ENCODE data around the gene DNASE2B.

DNA sequence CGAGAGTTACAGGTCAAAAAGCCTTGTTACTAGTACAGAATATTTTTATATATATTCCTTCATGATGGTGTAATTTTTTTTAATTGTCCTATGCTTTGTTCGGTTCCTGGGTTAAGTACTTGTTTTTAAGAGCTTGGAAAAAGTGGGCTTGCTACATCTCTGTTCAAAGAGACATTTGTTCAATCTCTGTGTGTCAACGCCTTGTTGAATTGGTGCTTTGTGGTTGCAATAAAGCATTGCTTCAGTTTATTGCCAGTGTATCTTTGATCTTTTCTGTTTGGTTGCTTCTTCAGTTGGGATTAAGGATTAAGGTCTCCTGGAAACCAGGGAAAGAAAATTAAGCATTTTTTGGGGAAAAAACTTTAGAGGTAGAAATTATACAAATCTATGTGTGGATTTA lies 47.7 kb upstream of the DNASE2B start:
- TF ChIP-seq, protein P1, sequence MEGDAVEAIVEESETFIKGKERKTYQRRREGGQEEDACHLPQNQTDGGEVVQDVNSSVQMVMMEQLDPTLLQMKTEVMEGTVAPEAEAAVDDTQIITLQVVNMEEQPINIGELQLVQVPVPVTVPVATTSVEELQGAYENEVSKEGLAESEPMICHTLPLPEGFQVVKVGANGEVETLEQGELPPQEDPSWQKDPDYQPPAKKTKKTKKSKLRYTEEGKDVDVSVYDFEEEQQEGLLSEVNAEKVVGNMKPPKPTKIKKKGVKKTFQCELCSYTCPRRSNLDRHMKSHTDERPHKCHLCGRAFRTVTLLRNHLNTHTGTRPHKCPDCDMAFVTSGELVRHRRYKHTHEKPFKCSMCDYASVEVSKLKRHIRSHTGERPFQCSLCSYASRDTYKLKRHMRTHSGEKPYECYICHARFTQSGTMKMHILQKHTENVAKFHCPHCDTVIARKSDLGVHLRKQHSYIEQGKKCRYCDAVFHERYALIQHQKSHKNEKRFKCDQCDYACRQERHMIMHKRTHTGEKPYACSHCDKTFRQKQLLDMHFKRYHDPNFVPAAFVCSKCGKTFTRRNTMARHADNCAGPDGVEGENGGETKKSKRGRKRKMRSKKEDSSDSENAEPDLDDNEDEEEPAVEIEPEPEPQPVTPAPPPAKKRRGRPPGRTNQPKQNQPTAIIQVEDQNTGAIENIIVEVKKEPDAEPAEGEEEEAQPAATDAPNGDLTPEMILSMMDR (conservative IDR thresholded peaks at IDR 0.05; ENCODE audit: low read depth in 2 of 2) = no peak
- TF ChIP-seq ZNF114 (CRISPR knock-in tag; IDR thresholded peaks at IDR 0.05) = no peak
- no peak for TF ChIP-seq JUNB (IDR thresholded peaks at IDR 0.05; ENCODE audit: unreplicated experiment)
- no peak for TF ChIP-seq EZH2phosphoT487 (IDR thresholded peaks at IDR 0.05; ENCODE audit: unreplicated experiment)
- no peak for TF ChIP-seq CREB1 (CRISPR knock-in tag; IDR thresholded peaks at IDR 0.05; ENCODE audit: low read depth)
- TF ChIP-seq REST (IDR thresholded peaks at IDR 0.05; ENCODE audit: unreplicated experiment) = no peak
- no peak for TF ChIP-seq STAT1 (IDR thresholded peaks at IDR 0.05; ENCODE audit: unreplicated experiment)
- no peak for TF ChIP-seq POLR2AphosphoS5 (IDR thresholded peaks at IDR 0.05; ENCODE audit: low read depth)
- TF ChIP-seq, protein P2, sequence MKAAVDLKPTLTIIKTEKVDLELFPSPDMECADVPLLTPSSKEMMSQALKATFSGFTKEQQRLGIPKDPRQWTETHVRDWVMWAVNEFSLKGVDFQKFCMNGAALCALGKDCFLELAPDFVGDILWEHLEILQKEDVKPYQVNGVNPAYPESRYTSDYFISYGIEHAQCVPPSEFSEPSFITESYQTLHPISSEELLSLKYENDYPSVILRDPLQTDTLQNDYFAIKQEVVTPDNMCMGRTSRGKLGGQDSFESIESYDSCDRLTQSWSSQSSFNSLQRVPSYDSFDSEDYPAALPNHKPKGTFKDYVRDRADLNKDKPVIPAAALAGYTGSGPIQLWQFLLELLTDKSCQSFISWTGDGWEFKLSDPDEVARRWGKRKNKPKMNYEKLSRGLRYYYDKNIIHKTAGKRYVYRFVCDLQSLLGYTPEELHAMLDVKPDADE (IDR thresholded peaks at IDR 0.05) = no peak
- no peak for TF ChIP-seq EZH2 (IDR thresholded peaks at IDR 0.05; ENCODE audit: low read depth, unreplicated experiment)
- TF ChIP-seq, protein P3, sequence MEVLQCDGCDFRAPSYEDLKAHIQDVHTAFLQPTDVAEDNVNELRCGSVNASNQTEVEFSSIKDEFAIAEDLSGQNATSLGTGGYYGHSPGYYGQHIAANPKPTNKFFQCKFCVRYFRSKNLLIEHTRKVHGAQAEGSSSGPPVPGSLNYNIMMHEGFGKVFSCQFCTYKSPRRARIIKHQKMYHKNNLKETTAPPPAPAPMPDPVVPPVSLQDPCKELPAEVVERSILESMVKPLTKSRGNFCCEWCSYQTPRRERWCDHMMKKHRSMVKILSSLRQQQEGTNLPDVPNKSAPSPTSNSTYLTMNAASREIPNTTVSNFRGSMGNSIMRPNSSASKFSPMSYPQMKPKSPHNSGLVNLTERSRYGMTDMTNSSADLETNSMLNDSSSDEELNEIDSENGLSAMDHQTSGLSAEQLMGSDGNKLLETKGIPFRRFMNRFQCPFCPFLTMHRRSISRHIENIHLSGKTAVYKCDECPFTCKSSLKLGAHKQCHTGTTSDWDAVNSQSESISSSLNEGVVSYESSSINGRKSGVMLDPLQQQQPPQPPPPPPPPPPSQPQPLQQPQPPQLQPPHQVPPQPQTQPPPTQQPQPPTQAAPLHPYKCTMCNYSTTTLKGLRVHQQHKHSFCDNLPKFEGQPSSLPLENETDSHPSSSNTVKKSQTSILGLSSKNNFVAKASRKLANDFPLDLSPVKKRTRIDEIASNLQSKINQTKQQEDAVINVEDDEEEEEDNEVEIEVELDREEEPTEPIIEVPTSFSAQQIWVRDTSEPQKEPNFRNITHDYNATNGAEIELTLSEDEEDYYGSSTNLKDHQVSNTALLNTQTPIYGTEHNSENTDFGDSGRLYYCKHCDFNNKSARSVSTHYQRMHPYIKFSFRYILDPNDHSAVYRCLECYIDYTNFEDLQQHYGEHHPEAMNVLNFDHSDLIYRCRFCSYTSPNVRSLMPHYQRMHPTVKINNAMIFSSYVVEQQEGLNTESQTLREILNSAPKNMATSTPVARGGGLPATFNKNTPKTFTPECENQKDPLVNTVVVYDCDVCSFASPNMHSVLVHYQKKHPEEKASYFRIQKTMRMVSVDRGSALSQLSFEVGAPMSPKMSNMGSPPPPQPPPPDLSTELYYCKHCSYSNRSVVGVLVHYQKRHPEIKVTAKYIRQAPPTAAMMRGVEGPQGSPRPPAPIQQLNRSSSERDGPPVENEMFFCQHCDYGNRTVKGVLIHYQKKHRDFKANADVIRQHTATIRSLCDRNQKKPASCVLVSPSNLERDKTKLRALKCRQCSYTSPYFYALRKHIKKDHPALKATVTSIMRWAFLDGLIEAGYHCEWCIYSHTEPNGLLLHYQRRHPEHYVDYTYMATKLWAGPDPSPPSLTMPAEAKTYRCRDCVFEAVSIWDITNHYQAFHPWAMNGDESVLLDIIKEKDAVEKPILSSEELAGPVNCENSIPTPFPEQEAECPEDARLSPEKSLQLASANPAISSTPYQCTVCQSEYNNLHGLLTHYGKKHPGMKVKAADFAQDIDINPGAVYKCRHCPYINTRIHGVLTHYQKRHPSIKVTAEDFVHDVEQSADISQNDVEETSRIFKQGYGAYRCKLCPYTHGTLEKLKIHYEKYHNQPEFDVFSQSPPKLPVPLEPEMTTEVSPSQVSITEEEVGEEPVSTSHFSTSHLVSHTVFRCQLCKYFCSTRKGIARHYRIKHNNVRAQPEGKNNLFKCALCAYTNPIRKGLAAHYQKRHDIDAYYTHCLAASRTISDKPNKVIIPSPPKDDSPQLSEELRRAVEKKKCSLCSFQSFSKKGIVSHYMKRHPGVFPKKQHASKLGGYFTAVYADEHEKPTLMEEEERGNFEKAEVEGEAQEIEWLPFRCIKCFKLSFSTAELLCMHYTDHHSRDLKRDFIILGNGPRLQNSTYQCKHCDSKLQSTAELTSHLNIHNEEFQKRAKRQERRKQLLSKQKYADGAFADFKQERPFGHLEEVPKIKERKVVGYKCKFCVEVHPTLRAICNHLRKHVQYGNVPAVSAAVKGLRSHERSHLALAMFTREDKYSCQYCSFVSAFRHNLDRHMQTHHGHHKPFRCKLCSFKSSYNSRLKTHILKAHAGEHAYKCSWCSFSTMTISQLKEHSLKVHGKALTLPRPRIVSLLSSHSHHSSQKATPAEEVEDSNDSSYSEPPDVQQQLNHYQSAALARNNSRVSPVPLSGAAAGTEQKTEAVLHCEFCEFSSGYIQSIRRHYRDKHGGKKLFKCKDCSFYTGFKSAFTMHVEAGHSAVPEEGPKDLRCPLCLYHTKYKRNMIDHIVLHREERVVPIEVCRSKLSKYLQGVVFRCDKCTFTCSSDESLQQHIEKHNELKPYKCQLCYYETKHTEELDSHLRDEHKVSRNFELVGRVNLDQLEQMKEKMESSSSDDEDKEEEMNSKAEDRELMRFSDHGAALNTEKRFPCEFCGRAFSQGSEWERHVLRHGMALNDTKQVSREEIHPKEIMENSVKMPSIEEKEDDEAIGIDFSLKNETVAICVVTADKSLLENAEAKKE (CRISPR knock-in tag; IDR thresholded peaks at IDR 0.05) = no peak
